CD8-positive, alpha-beta memory T cell (primary cell): ENCODE results near the gene ADAMTSL1. TPM values are rescaled to one million over a fixed set of nuclear protein-coding genes. Genes with fewer than 3 reads are reported as not detected.

Experiments
- CTCF ChIA-PET: fragments of 350-600 bp; sonication (Branson Sonifier 250); formaldehyde crosslinking; loops from one replicate; lab custom pipeline; 2021; ENCODE audit warnings: antibody characterized with exemption; lab: Charles Lee
- POLR2A ChIA-PET: fragments of 350-600 bp; sonication (Branson Sonifier 250); formaldehyde crosslinking; loops from one replicate; lab custom pipeline; 2021; ENCODE audit warnings: antibody characterized with exemption; lab: Charles Lee
- DNase-seq, 5 donors: peaks; one replicate each; pipeline versions ENCODE4 v3.0.0 to v3.0.0-alpha.2; 2020 to 2022; ENCODE audit warnings: mixed read lengths in 1 of 5
- H3K27ac ChIP-seq: one replicate; pipeline ENCODE4 v1.7.0; 2013; ENCODE audit warnings: low read depth, mild to moderate bottlenecking, low read length, moderate library complexity
- H3K27me3 ChIP-seq: 2 replicates; pipeline ENCODE4 v1.7.0; 2013; ENCODE audit warnings: low read length, mild to moderate bottlenecking; ENCODE audit not compliant: insufficient read depth, poor library complexity, severe bottlenecking
- H3K36me3 ChIP-seq: 2 replicates; pipeline ENCODE4 v1.7.0; 2013; ENCODE audit warnings: mild to moderate bottlenecking, low read length, moderate library complexity; ENCODE audit not compliant: insufficient read depth
- H3K4me1 ChIP-seq: 2 replicates; pipeline ENCODE4 v1.7.0; 2013; ENCODE audit warnings: mild to moderate bottlenecking, low read length, moderate library complexity; ENCODE audit not compliant: insufficient read depth
- H3K4me3 ChIP-seq: 2 replicates; pipeline ENCODE4 v1.7.0; 2013; ENCODE audit warnings: mild to moderate bottlenecking, low read length
- H3K9me3 ChIP-seq: 2 replicates; pipeline ENCODE4 v1.7.0; 2013; ENCODE audit warnings: mild to moderate bottlenecking, low read length
- H3K27ac Mint-ChIP-seq, 8 donors: one replicate each; pipeline ENCODE4 v1.8.0; 2020 to 2021; ENCODE audit warnings: mixed read lengths in 8 of 8, mild to moderate bottlenecking in 6 of 8, inconsistent platforms in 3 of 8, moderate library complexity in 3 of 8
- H3K27me3 Mint-ChIP-seq, 2 donors: one replicate each; pipeline ENCODE4 v1.8.0; 2020 to 2021; ENCODE audit warnings: mixed read lengths in 2 of 2, mild to moderate bottlenecking in 1 of 2, moderate library complexity in 1 of 2
- H3K36me3 Mint-ChIP-seq, 3 donors: one replicate each; pipeline ENCODE4 v1.8.0; 2020 to 2021; ENCODE audit warnings: mixed read lengths in 3 of 3, inconsistent platforms in 1 of 3, mild to moderate bottlenecking in 1 of 3
- H3K4me1 Mint-ChIP-seq, 3 donors: one replicate each; pipeline ENCODE4 v1.8.0; 2020 to 2021; ENCODE audit warnings: mixed read lengths in 3 of 3, inconsistent platforms in 1 of 3, mild to moderate bottlenecking in 1 of 3
- H3K4me3 Mint-ChIP-seq, 7 donors: one replicate each; pipeline ENCODE4 v1.8.0; 2020 to 2021; ENCODE audit warnings: mixed read lengths in 7 of 7, mild to moderate bottlenecking in 6 of 7, moderate library complexity in 4 of 7, inconsistent platforms in 2 of 7
- H3K9me3 Mint-ChIP-seq, 5 donors: one replicate each; pipeline ENCODE4 v1.8.0; 2020 to 2022; ENCODE audit warnings: mixed read lengths in 5 of 5, mild to moderate bottlenecking in 3 of 5, moderate library complexity in 2 of 5, inconsistent platforms in 1 of 5
- polyA plus RNA-seq: library from polyadenylated mRNA; unstranded; fragments of 300-500 nt; fragmentation: Illumina TruSeq; gene quantifications from one replicate; pipeline ENCODE4 v1.2.3, GENCODE V29; 2021
- total RNA-seq, 2 experiments: library from RNA; stranded (reverse); gene quantifications; one replicate each; pipeline ENCODE4 v1.2.3, GENCODE V29; 2021

Gene ADAMTSL1
- total and polyA plus RNA-seq, 3 experiments from 2014 or later = not detected

GRCh38 chr9:18499062-18499461 lies 25.1 kb downstream of the ADAMTSL1 start:
- no peaks in the 10 kb centered on the region for H3K27me3 ChIP-seq
- Mint-ChIP-seq H3K9me3 (peaks cover 0 to 2% (median 0%) of the 10 kb centered on the region in 5 donors), H3K27me3 (no peaks in the 10 kb centered on the region), H3K4me1 (no peaks in the 10 kb centered on the region), H3K36me3 (no peaks in the 10 kb centered on the region), H3K4me3 (no peak overlapping the region), H3K27ac (no peak overlapping the region)
- ChIA-PET POLR2A (no interaction called here), CTCF (no interaction called here)
- no peaks in the 10 kb centered on the region for H3K4me1 ChIP-seq
- H3K4me3 ChIP-seq = no peak overlapping the region
- no peaks in the 10 kb centered on the region for H3K36me3 ChIP-seq
- no peak for DNase-seq
- no peak overlapping the region for H3K27ac ChIP-seq
- H3K9me3 ChIP-seq = no peaks in the 10 kb centered on the region

- Mint-ChIP-seq H3K4me1 (no peaks in the 10 kb centered on the region), H3K27me3 (peaks cover 0 to 1% of the 10 kb centered on the region in 2 donors), H3K4me3 (no peak overlapping the region), H3K27ac (no peak overlapping the region), H3K9me3 (peaks cover 0 to 2% (median 0%) of the 10 kb centered on the region in 5 donors), H3K36me3 (no peaks in the 10 kb centered on the region)
- no peak for DNase-seq
- ChIA-PET CTCF (no interaction called here), POLR2A (no interaction called here)
- no peak overlapping the region for H3K27ac ChIP-seq
- no peak overlapping the region for H3K4me3 ChIP-seq
- no peaks in the 10 kb centered on the region for H3K36me3 ChIP-seq
- H3K27me3 ChIP-seq = no peaks in the 10 kb centered on the region
- H3K4me1 ChIP-seq = no peaks in the 10 kb centered on the region
- H3K9me3 ChIP-seq = no peaks in the 10 kb centered on the region
Measured at GRCh38 chr9:18499980-18500379, 26.0 kb downstream of the ADAMTSL1 start.

- H3K4me3 ChIP-seq = no peak overlapping the region
- H3K27me3 ChIP-seq = no peaks in the 10 kb centered on the region
- H3K27me3 Mint-ChIP-seq = peaks cover 0 to 1% of the 10 kb centered on the region in 2 donors
- CTCF ChIA-PET = no interaction called here
- H3K27ac Mint-ChIP-seq = no peak overlapping the region
- no peak overlapping the region for H3K4me3 Mint-ChIP-seq
- no peaks in the 10 kb centered on the region for H3K36me3 Mint-ChIP-seq
- no peaks in the 10 kb centered on the region for H3K4me1 ChIP-seq
- DNase-seq = no peak
- no peaks in the 10 kb centered on the region for H3K9me3 ChIP-seq
- POLR2A ChIA-PET = no interaction called here
- H3K36me3 ChIP-seq = no peaks in the 10 kb centered on the region
- H3K9me3 Mint-ChIP-seq = peaks cover 0 to 2% (median 0%) of the 10 kb centered on the region in 5 donors
- no peaks in the 10 kb centered on the region for H3K4me1 Mint-ChIP-seq
- no peak overlapping the region for H3K27ac ChIP-seq
Measured at GRCh38 chr9:18500451-18500850, 26.5 kb downstream of the ADAMTSL1 start.

DNA sequence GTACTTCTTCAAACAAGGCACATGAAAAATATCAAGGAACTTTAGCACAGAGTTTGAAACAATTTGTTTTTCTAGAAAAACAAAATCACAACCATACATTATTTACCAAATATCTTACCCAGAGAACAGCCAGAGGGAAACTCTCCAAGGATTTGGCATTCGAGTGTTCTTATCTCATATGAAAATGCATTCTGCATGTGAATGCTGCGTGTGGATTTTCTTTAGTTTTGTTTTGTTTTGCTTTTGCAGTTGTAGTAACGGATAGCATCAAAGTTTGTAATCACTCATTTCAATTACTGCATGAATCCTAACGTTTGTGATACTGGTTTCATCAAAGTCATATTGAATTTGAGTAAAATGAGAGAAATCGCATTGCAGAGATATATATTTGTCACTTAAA lies 28.0 kb downstream of the ADAMTSL1 start:
- CTCF ChIA-PET = no interaction called here
- Mint-ChIP-seq H3K4me1 (no peaks in the 10 kb centered on the region), H3K4me3 (no peak overlapping the region), H3K36me3 (no peaks in the 10 kb centered on the region), H3K27ac (no peak overlapping the region), H3K27me3 (peaks cover 0 to 1% of the 10 kb centered on the region in 2 donors), H3K9me3 (no peaks in the 10 kb centered on the region)
- POLR2A ChIA-PET = no interaction called here
- Histone ChIP-seq H3K36me3 (no peaks in the 10 kb centered on the region), H3K4me1 (no peaks in the 10 kb centered on the region), H3K27ac (no peak overlapping the region), H3K9me3 (no peaks in the 10 kb centered on the region), H3K4me3 (no peak overlapping the region), H3K27me3 (no peaks in the 10 kb centered on the region)
- no peak for DNase-seq

DNA sequence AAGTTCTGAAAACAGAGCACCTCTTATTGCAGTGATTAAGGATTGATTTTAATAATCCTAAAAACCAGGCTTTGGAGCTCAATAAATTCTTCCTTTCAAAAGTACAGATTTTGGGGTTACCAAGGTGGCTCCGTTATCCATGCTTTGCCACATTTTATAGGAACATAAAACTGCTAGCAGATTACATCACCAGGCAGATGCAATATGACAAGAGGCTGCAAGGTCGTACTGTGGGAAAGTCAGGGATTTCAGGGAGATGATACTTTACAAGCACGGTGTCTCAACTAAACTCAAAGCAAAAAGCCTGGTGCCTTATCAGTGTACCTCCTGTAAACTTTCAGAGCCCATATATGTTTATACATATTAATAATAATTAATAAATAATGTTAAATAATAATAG lies 28.6 kb downstream of the ADAMTSL1 start:
- Mint-ChIP-seq H3K4me3 (no peak overlapping the region), H3K36me3 (no peaks in the 10 kb centered on the region), H3K27me3 (peaks cover 0 to 1% of the 10 kb centered on the region in 2 donors), H3K4me1 (no peaks in the 10 kb centered on the region), H3K9me3 (peaks cover 0 to 3% (median 0%) of the 10 kb centered on the region in 5 donors), H3K27ac (no peak overlapping the region)
- POLR2A ChIA-PET = no interaction called here
- H3K36me3 ChIP-seq = no peaks in the 10 kb centered on the region
- no peak overlapping the region for H3K4me3 ChIP-seq
- H3K4me1 ChIP-seq = no peaks in the 10 kb centered on the region
- no peak for DNase-seq
- H3K27me3 ChIP-seq = no peaks in the 10 kb centered on the region
- no peak overlapping the region for H3K27ac ChIP-seq
- CTCF ChIA-PET = no interaction called here
- no peaks in the 10 kb centered on the region for H3K9me3 ChIP-seq

DNA sequence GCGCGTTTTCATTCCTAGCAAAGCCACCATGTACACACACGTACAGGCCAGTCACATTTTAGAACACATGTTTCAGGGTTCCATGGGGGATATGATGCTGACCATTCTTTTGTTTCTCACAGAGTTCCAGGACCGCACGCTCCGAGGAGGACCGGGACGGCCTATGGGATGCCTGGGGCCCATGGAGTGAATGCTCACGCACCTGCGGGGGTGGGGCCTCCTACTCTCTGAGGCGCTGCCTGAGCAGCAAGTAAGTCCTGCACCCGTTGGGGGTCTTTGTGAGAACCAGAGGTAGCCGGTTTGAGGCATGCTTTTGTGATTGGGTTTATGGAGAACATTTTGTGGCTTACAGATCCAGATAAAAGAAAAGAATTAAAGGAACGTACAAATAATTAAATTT lies 30.8 kb downstream of the ADAMTSL1 start:
- Mint-ChIP-seq H3K4me3 (no peak overlapping the region), H3K27ac (no peak overlapping the region), H3K9me3 (peaks cover 0 to 8% (median 3%) of the 10 kb centered on the region in 5 donors), H3K4me1 (no peaks in the 10 kb centered on the region), H3K36me3 (no peaks in the 10 kb centered on the region), H3K27me3 (peaks cover 0 to 1% of the 10 kb centered on the region in 2 donors)
- Histone ChIP-seq H3K4me3 (no peak overlapping the region), H3K27ac (no peak overlapping the region), H3K27me3 (no peaks in the 10 kb centered on the region), H3K9me3 (no peaks in the 10 kb centered on the region), H3K36me3 (no peaks in the 10 kb centered on the region), H3K4me1 (no peaks in the 10 kb centered on the region)
- DNase-seq = no peak
- POLR2A ChIA-PET = no interaction called here
- CTCF ChIA-PET = no interaction called here

DNA sequence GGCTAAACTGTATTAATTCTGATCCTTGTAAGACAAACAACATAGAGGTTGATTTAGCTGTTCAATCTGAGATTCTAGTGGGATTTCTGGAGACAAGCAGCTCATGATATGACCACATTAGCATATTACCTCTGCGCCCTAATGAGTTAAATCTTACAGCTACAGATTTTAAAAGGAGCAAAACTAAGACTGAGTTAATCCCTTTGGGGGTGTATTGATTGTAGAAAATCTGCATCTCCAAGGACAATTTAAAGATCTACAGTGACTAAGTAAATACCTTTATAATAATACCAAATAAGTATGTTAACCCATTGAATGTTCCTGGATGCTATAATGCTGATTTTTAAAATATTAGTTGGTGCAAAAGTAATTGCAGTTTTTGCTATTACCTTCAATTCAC lies 33.2 kb downstream of the ADAMTSL1 start:
- ChIA-PET POLR2A (no interaction called here), CTCF (no interaction called here)
- H3K4me3 ChIP-seq = no peak overlapping the region
- Mint-ChIP-seq H3K4me3 (no peak overlapping the region), H3K9me3 (peaks cover 0 to 8% (median 3%) of the 10 kb centered on the region in 5 donors), H3K36me3 (no peaks in the 10 kb centered on the region), H3K27me3 (peaks cover 0 to 1% of the 10 kb centered on the region in 2 donors), H3K27ac (no peak overlapping the region), H3K4me1 (no peaks in the 10 kb centered on the region)
- no peaks in the 10 kb centered on the region for H3K4me1 ChIP-seq
- H3K27ac ChIP-seq = no peak overlapping the region
- no peak for DNase-seq
- no peaks in the 10 kb centered on the region for H3K9me3 ChIP-seq
- no peaks in the 10 kb centered on the region for H3K36me3 ChIP-seq
- no peaks in the 10 kb centered on the region for H3K27me3 ChIP-seq

DNA sequence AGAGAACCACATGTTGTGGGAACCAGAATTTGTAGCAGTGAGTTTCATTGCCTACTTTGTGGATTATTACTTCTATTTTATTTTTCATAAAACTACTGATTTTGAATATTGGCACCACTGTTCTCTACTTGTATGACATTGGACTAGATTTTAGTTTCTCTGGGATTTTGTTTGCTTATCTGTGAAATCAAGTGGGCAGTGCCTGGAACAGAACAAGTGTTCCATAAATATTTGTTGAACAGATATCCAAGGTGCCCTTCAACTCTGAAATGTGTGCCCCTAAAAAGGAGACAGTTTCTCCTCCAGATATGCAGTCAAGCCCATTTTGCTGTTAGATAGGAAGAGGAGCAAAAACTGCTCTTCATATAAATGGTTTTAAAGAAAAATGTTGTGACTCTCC lies 42.6 kb downstream of the ADAMTSL1 start:
- Mint-ChIP-seq H3K36me3 (no peaks in the 10 kb centered on the region), H3K4me3 (no peak overlapping the region), H3K27ac (no peak overlapping the region), H3K4me1 (no peaks in the 10 kb centered on the region), H3K9me3 (peaks cover 0 to 12% (median 6%) of the 10 kb centered on the region in 5 donors), H3K27me3 (no peaks in the 10 kb centered on the region)
- DNase-seq = no peak
- H3K9me3 ChIP-seq = no peaks in the 10 kb centered on the region
- no peaks in the 10 kb centered on the region for H3K27me3 ChIP-seq
- ChIA-PET POLR2A (no interaction called here), CTCF (no interaction called here)
- no peak overlapping the region for H3K27ac ChIP-seq
- no peak overlapping the region for H3K4me3 ChIP-seq
- H3K4me1 ChIP-seq = no peaks in the 10 kb centered on the region
- no peaks in the 10 kb centered on the region for H3K36me3 ChIP-seq

GRCh38 chr9:18516965-18517364 lies 43.0 kb downstream of the ADAMTSL1 start:
- Histone ChIP-seq H3K27me3 (no peaks in the 10 kb centered on the region), H3K4me1 (no peaks in the 10 kb centered on the region), H3K36me3 (no peaks in the 10 kb centered on the region), H3K9me3 (no peaks in the 10 kb centered on the region), H3K4me3 (no peak overlapping the region), H3K27ac (no peak overlapping the region)
- Mint-ChIP-seq H3K36me3 (no peaks in the 10 kb centered on the region), H3K4me3 (no peak overlapping the region), H3K9me3 (peaks cover 0 to 12% (median 6%) of the 10 kb centered on the region in 5 donors), H3K4me1 (no peaks in the 10 kb centered on the region), H3K27me3 (no peaks in the 10 kb centered on the region), H3K27ac (no peak overlapping the region)
- ChIA-PET CTCF (no interaction called here), POLR2A (no interaction called here)
- DNase-seq = no peak
